ENCODE measurements around the gene CTIF.

DNA sequence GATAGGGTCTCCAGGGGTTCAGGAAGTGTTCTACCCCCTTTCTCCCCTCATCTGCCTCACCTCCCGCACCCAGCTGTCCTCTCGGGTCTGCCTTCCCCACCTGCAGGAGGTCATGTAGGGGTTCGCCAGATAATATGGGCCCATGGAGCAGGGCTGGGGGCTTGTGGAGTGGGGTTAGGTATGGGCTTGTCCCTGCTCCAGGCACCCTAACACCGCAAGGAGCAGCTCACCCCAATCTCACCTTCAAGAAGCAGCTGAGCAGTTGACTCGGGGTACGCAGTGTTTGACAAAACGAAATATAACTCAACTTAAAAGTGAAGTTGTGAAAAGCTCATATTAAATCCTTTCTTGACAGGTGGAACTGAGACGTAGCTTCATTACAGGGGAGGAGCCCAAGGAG, 99.6 kb downstream of the CTIF start:
- no peak for TF ChIP-seq RCOR1 (IDR thresholded peaks at IDR 0.05; ENCODE audit: low read length)
- TF ChIP-seq, protein P1, sequence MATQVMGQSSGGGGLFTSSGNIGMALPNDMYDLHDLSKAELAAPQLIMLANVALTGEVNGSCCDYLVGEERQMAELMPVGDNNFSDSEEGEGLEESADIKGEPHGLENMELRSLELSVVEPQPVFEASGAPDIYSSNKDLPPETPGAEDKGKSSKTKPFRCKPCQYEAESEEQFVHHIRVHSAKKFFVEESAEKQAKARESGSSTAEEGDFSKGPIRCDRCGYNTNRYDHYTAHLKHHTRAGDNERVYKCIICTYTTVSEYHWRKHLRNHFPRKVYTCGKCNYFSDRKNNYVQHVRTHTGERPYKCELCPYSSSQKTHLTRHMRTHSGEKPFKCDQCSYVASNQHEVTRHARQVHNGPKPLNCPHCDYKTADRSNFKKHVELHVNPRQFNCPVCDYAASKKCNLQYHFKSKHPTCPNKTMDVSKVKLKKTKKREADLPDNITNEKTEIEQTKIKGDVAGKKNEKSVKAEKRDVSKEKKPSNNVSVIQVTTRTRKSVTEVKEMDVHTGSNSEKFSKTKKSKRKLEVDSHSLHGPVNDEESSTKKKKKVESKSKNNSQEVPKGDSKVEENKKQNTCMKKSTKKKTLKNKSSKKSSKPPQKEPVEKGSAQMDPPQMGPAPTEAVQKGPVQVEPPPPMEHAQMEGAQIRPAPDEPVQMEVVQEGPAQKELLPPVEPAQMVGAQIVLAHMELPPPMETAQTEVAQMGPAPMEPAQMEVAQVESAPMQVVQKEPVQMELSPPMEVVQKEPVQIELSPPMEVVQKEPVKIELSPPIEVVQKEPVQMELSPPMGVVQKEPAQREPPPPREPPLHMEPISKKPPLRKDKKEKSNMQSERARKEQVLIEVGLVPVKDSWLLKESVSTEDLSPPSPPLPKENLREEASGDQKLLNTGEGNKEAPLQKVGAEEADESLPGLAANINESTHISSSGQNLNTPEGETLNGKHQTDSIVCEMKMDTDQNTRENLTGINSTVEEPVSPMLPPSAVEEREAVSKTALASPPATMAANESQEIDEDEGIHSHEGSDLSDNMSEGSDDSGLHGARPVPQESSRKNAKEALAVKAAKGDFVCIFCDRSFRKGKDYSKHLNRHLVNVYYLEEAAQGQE (IDR thresholded peaks at IDR 0.05; ENCODE audit: low read depth, low read length): no peak
- TF ChIP-seq, protein P2, sequence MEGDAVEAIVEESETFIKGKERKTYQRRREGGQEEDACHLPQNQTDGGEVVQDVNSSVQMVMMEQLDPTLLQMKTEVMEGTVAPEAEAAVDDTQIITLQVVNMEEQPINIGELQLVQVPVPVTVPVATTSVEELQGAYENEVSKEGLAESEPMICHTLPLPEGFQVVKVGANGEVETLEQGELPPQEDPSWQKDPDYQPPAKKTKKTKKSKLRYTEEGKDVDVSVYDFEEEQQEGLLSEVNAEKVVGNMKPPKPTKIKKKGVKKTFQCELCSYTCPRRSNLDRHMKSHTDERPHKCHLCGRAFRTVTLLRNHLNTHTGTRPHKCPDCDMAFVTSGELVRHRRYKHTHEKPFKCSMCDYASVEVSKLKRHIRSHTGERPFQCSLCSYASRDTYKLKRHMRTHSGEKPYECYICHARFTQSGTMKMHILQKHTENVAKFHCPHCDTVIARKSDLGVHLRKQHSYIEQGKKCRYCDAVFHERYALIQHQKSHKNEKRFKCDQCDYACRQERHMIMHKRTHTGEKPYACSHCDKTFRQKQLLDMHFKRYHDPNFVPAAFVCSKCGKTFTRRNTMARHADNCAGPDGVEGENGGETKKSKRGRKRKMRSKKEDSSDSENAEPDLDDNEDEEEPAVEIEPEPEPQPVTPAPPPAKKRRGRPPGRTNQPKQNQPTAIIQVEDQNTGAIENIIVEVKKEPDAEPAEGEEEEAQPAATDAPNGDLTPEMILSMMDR (IDR thresholded peaks at IDR 0.05): no peak
- no peak for TF ChIP-seq FOSL2 (IDR thresholded peaks at IDR 0.05; ENCODE audit: borderline replicate concordance, low read depth)
- no peak for TF ChIP-seq POLR2AphosphoS5 (IDR thresholded peaks at IDR 0.05; ENCODE audit: low read depth, low read length)
- TF ChIP-seq RAD21 (IDR thresholded peaks at IDR 0.05; ENCODE audit: low read length): no peak
- TF ChIP-seq, protein P3, sequence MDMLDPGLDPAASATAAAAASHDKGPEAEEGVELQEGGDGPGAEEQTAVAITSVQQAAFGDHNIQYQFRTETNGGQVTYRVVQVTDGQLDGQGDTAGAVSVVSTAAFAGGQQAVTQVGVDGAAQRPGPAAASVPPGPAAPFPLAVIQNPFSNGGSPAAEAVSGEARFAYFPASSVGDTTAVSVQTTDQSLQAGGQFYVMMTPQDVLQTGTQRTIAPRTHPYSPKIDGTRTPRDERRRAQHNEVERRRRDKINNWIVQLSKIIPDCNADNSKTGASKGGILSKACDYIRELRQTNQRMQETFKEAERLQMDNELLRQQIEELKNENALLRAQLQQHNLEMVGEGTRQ (IDR thresholded peaks at IDR 0.05; ENCODE audit: borderline replicate concordance, low read depth, low read length): no peak
- no peak for TF ChIP-seq SIN3A (IDR thresholded peaks at IDR 0.05; ENCODE audit: borderline replicate concordance, low read depth, low read length)

All from SK-N-SH (cell line).